Ovary (tissue), 3 donors: Measurements from ENCODE around the gene TNKS2.

Experiments
- POLR2A ChIP-seq: fragments of 450-650 bp; IDR thresholded peaks from one replicate; pipeline ENCODE4 v1.6.1; 2017; ENCODE audit warnings: antibody characterized with exemption, mild to moderate bottlenecking, moderate library complexity
- TF ChIP-seq, protein P1 (sequence below), 3 donors: fragments of 450-650 bp in 2 of 3; fragments of 200-600 bp in 1 of 3; IDR thresholded peaks; one replicate each; pipeline versions ENCODE4 v1.5.1 to v1.8.0; 2016 to 2022; ENCODE audit warnings: antibody characterized with exemption in 3 of 3, mild to moderate bottlenecking in 1 of 3
- donor health status: DM: no; HTN: no; CAD: no.

DNA sequence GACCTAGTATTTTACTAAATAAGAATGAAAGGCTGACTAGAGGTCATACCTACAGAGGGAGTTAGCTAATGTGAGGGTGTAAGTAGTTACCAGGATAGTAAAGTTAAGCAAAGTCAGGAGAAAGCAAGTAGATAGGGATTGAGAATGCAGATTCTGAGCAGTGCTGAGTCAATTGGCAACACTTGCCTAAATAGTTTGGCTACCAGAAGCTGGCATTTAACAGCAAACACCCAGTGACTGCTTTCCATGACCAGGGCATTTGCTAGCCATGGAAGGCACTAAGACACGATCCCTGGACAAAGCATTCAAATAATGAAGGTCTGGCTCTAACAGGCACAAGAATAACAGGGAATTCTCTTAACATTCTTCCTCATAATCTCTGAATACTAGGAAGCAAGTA is 25.9 kb downstream of the TNKS2 start:
- TF ChIP-seq, protein P1, sequence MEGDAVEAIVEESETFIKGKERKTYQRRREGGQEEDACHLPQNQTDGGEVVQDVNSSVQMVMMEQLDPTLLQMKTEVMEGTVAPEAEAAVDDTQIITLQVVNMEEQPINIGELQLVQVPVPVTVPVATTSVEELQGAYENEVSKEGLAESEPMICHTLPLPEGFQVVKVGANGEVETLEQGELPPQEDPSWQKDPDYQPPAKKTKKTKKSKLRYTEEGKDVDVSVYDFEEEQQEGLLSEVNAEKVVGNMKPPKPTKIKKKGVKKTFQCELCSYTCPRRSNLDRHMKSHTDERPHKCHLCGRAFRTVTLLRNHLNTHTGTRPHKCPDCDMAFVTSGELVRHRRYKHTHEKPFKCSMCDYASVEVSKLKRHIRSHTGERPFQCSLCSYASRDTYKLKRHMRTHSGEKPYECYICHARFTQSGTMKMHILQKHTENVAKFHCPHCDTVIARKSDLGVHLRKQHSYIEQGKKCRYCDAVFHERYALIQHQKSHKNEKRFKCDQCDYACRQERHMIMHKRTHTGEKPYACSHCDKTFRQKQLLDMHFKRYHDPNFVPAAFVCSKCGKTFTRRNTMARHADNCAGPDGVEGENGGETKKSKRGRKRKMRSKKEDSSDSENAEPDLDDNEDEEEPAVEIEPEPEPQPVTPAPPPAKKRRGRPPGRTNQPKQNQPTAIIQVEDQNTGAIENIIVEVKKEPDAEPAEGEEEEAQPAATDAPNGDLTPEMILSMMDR (IDR thresholded peaks at IDR 0.05), result no peak
- no peak for TF ChIP-seq POLR2A
